Epithelial cell of esophagus (primary cell): Measurements from ENCODE around the gene ARHGAP24.
A peak's percentile ranks its signal among the peaks of the same experiment; 100 is the strongest.
"Not testable (repeated sequence)": the region's sequence is repeated elsewhere in the genome, so short reads cannot be mapped to it uniquely, and the experiment has no call there.

Source experiments
- DNase-seq: peaks from one replicate; pipeline ENCODE4 v3.0.0; 2010; ENCODE audit warnings: low read depth
- H3K4me3 ChIP-seq: 2 replicates; pipeline ENCODE4 v1.5.1; 2011; ENCODE audit warnings: mild to moderate bottlenecking, low read length, control low read depth
- TF ChIP-seq, protein P1 (sequence below): IDR thresholded peaks from 2 replicates; pipeline ENCODE4 v1.5.1; 2011; ENCODE audit warnings: low read depth, mild to moderate bottlenecking, low read length, control low read depth, inconsistent platforms; ENCODE audit not compliant: insufficient read depth; ENCODE audit errors: missing control alignments

The ARHGAP24 gene

DNA sequence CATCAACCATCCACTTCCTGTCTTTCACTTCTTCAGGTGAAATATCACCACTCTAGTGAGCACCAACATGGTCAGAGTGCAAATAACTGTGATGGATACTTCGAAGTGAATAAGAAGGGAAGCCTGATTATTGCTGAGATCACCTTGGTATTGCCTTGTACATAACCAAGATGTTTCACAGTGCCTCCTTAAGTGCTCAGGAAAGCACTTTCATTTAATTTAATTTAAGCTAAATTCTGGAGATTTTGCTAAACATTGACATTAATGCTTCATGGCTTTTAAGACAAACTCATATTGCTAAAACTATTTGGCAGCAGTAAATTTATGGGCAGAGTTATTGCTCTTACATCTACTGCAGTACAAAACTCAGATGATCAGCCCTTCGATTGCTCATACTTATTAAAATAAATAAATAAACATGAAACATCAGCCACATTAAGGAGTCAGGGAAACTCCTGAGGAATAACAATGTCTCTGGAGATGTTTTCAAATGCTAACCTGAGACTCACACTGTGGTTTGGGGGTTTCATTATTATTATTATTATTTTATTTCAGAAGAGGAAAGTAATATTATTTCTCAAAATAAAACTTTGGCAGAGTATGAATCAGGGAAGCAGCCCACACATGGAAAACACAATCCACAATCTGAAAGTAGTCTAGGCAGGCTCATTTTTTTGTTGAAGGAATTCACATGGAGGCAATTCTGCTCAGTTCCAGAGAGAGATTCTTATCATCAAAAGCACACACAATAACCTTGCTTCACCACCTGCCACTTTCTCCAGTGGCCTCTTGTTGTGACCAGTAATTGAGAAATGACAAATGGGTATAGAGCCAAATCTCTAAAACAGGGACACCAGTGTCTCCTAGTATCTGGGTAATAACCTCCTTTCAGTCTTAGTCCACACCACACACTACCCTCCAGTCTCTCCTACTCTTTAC, 540.7 kb downstream of the ARHGAP24 start:
- no peak for DNase-seq
- TF ChIP-seq, protein P1, sequence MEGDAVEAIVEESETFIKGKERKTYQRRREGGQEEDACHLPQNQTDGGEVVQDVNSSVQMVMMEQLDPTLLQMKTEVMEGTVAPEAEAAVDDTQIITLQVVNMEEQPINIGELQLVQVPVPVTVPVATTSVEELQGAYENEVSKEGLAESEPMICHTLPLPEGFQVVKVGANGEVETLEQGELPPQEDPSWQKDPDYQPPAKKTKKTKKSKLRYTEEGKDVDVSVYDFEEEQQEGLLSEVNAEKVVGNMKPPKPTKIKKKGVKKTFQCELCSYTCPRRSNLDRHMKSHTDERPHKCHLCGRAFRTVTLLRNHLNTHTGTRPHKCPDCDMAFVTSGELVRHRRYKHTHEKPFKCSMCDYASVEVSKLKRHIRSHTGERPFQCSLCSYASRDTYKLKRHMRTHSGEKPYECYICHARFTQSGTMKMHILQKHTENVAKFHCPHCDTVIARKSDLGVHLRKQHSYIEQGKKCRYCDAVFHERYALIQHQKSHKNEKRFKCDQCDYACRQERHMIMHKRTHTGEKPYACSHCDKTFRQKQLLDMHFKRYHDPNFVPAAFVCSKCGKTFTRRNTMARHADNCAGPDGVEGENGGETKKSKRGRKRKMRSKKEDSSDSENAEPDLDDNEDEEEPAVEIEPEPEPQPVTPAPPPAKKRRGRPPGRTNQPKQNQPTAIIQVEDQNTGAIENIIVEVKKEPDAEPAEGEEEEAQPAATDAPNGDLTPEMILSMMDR = no peak
- H3K4me3 ChIP-seq = no peak overlapping the region

DNA sequence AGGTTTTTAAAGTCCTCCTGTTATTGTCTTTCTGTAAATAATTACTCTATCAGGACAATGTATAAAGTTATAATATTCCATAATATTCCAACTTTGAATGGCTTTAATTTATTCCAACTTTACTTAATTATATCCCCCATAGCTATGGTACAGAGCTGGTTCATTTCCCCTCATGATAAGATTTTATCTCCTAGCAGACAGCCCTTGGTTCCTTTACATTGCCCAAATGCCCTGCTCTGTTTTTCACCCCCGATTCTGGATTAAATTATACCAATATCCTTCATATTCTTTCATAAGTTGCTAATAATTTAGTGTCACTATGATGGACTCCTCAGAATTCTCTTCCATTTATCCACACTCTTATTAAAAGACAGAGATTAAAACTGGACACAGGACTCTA, 544.4 kb downstream of the ARHGAP24 start:
- no peak for DNase-seq
- H3K4me3 ChIP-seq = no peak overlapping the region
- TF ChIP-seq, protein P1 = no peak

DNA sequence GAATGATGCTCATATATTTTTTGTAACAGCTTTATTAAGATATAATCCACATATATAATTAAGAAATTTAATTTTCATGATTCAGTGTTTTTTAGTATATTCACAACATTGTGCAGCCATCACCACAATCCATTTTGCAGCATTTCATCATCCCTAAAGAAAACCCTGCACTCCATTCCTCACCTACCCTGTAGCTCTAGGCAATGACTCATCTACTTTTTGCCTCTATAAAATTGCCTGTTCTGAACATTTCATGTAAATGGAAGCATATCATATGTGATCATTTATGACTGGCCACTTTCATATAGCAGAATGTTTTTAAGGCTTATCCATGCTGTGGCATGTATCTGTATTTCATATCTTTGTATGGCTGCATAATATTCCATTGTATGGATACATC, 545.0 kb downstream of the ARHGAP24 start:
- TF ChIP-seq, protein P1 = no peak
- no peak overlapping the region for H3K4me3 ChIP-seq
- peak; percentile 36 for DNase-seq

DNA sequence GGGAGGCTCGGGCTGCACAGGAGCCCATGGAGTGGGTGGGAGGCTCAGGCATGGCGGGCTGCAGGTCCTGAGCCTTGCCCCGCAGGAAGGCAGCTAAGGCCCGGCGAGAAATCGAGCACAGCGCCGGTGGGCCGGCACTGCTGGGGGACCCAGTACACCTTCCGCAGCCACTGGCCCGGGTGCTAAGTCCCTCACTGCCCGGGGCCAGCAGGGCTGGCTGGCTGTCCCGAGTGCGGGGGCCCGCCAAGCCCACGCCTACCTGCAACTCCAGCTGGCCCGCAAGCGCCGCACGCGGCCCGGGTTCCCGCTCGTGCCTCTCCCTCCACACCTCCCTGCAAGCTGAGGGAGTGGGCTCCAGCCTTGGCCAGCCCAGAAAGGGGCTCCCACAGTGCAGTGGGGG, 546.7 kb downstream of the ARHGAP24 start:
- DNase-seq, H3K4me3 ChIP-seq: not testable (repeated sequence)

DNA sequence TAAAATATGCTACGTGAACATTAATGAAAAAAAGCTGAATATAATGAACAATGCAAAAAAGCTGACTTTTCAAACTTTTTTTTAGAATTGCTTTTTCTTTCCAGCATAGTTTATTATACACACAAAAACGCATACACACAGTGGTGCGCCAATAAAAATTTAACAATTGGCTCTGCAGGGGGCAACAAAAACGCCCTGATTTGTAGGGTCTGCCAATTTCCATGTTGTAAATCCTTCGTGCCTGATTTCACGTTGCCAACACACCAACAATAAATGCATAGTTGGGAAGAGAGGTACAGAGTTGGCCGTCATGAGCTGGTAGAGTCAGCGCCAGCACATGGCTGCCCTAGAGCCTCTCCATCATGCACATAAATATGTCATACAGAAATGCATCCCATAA, 551.8 kb downstream of the ARHGAP24 start:
- DNase-seq = no peak
- H3K4me3 ChIP-seq = no peak overlapping the region
- TF ChIP-seq, protein P1 = no peak

DNA sequence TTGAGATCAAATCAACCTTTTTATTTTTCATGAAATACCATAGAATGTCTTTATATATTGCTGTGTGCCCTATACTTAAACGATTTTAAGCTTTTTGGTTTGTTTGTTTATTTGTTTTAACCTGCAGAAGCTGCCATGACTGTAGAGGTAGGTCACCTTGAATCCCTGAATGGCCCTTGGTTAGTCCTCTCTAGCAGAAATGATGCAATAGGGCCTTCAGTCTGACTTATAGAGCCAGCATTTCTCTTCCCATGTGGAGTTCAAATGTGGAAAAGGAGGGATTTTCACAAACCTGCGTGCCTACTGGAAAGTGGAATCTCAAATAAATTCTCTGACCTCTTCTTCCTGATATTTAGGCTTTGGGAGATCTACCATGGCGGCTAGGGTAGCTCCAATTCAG, 557.0 kb downstream of the ARHGAP24 start:
- TF ChIP-seq, protein P1 = no peak

DNA sequence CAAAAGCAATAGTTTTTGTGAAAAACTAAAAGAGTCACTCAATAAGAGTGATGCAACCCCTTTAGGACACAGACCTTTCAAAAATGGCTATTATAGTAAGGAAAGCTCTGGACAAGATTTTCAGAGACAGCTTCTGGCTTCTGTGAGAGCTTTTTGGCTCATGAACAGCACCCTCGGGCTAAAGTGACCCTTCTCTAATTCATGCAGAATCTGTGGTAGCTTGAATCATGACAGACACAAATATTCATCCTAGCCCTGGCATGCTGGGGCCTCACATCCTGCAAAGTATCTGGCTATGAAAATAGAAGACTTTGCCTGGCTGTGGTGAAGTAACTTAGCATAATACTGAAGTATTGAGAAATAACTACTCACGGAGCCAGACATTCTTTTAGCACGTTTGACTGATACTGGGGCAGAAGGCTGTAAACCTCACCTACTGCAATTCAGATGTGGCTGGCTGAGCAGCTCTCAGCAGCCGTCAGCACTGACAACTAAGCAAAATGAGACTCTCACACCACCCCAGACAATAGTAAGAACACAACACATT, 557.6 kb downstream of the ARHGAP24 start:
- TF ChIP-seq, protein P1 = no peak
- peak; percentile 98 for DNase-seq
- H3K4me3 ChIP-seq = no peak overlapping the region

More for the DNA sequence above, 557.0 kb downstream of the ARHGAP24 start:
- no peak overlapping the region for H3K4me3 ChIP-seq
- DNase-seq = peak; percentile 48
